ENCODE measurements around the gene CRAMP1. TPM values are rescaled to one million over a fixed set of nuclear protein-coding genes. Genes with fewer than 3 reads are reported as not detected.

The CRAMP1 gene
- total and polyA plus RNA-seq, 2 of the 8 experiments (the other 6 are each of a cell fraction or from before 2014, with no cell fraction given) = 19.2 to 23.2 TPM

DNA sequence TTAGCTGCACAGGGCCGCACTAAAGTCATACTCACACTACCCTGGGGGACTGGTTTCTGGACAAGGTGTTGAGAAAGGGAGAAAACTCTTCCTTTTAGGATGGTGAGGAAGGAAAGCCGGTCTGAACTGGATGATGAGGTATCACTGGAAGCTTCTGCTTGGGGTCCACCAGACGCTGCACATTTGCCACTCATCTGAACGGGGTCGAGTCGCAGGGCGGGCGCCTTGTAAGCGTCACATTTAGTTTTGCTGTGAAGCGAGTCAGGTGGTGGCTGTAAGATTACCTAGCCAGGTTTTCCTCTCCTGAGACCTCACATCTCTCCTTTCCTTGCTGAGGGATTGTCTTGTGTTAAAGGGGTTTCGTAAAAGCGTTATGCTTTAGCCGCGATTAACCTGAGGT, 68.2 kb downstream of the CRAMP1 start (continued):
- TF ChIP-seq BRCA1 (IDR thresholded peaks at IDR 0.05; ENCODE audit: low read depth, low read length) (no peak), SIX5 (IDR thresholded peaks at IDR 0.05; ENCODE audit: low read depth, low read length) (no peak), BACH1 (IDR thresholded peaks at IDR 0.05; ENCODE audit: low read length) (no peak)
- TF ChIP-seq, protein P1, sequence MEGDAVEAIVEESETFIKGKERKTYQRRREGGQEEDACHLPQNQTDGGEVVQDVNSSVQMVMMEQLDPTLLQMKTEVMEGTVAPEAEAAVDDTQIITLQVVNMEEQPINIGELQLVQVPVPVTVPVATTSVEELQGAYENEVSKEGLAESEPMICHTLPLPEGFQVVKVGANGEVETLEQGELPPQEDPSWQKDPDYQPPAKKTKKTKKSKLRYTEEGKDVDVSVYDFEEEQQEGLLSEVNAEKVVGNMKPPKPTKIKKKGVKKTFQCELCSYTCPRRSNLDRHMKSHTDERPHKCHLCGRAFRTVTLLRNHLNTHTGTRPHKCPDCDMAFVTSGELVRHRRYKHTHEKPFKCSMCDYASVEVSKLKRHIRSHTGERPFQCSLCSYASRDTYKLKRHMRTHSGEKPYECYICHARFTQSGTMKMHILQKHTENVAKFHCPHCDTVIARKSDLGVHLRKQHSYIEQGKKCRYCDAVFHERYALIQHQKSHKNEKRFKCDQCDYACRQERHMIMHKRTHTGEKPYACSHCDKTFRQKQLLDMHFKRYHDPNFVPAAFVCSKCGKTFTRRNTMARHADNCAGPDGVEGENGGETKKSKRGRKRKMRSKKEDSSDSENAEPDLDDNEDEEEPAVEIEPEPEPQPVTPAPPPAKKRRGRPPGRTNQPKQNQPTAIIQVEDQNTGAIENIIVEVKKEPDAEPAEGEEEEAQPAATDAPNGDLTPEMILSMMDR (IDR thresholded peaks at IDR 0.05; ENCODE audit: control extremely low read depth in 1 of 3, insufficient read depth in 1 of 3, low read depth in 1 of 3, low read length in 3 of 3) = no peak
- TF ChIP-seq, protein P2, sequence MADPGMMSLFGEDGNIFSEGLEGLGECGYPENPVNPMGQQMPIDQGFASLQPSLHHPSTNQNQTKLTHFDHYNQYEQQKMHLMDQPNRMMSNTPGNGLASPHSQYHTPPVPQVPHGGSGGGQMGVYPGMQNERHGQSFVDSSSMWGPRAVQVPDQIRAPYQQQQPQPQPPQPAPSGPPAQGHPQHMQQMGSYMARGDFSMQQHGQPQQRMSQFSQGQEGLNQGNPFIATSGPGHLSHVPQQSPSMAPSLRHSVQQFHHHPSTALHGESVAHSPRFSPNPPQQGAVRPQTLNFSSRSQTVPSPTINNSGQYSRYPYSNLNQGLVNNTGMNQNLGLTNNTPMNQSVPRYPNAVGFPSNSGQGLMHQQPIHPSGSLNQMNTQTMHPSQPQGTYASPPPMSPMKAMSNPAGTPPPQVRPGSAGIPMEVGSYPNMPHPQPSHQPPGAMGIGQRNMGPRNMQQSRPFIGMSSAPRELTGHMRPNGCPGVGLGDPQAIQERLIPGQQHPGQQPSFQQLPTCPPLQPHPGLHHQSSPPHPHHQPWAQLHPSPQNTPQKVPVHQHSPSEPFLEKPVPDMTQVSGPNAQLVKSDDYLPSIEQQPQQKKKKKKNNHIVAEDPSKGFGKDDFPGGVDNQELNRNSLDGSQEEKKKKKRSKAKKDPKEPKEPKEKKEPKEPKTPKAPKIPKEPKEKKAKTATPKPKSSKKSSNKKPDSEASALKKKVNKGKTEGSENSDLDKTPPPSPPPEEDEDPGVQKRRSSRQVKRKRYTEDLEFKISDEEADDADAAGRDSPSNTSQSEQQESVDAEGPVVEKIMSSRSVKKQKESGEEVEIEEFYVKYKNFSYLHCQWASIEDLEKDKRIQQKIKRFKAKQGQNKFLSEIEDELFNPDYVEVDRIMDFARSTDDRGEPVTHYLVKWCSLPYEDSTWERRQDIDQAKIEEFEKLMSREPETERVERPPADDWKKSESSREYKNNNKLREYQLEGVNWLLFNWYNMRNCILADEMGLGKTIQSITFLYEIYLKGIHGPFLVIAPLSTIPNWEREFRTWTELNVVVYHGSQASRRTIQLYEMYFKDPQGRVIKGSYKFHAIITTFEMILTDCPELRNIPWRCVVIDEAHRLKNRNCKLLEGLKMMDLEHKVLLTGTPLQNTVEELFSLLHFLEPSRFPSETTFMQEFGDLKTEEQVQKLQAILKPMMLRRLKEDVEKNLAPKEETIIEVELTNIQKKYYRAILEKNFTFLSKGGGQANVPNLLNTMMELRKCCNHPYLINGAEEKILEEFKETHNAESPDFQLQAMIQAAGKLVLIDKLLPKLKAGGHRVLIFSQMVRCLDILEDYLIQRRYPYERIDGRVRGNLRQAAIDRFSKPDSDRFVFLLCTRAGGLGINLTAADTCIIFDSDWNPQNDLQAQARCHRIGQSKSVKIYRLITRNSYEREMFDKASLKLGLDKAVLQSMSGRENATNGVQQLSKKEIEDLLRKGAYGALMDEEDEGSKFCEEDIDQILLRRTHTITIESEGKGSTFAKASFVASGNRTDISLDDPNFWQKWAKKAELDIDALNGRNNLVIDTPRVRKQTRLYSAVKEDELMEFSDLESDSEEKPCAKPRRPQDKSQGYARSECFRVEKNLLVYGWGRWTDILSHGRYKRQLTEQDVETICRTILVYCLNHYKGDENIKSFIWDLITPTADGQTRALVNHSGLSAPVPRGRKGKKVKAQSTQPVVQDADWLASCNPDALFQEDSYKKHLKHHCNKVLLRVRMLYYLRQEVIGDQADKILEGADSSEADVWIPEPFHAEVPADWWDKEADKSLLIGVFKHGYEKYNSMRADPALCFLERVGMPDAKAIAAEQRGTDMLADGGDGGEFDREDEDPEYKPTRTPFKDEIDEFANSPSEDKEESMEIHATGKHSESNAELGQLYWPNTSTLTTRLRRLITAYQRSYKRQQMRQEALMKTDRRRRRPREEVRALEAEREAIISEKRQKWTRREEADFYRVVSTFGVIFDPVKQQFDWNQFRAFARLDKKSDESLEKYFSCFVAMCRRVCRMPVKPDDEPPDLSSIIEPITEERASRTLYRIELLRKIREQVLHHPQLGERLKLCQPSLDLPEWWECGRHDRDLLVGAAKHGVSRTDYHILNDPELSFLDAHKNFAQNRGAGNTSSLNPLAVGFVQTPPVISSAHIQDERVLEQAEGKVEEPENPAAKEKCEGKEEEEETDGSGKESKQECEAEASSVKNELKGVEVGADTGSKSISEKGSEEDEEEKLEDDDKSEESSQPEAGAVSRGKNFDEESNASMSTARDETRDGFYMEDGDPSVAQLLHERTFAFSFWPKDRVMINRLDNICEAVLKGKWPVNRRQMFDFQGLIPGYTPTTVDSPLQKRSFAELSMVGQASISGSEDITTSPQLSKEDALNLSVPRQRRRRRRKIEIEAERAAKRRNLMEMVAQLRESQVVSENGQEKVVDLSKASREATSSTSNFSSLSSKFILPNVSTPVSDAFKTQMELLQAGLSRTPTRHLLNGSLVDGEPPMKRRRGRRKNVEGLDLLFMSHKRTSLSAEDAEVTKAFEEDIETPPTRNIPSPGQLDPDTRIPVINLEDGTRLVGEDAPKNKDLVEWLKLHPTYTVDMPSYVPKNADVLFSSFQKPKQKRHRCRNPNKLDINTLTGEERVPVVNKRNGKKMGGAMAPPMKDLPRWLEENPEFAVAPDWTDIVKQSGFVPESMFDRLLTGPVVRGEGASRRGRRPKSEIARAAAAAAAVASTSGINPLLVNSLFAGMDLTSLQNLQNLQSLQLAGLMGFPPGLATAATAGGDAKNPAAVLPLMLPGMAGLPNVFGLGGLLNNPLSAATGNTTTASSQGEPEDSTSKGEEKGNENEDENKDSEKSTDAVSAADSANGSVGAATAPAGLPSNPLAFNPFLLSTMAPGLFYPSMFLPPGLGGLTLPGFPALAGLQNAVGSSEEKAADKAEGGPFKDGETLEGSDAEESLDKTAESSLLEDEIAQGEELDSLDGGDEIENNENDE (IDR thresholded peaks at IDR 0.05; ENCODE audit: insufficient replicate concordance, low read length) = no peak
